Astrocyte of the cerebellum (primary cell): ENCODE measurements around the gene OR2V1.
"Not testable (repeated sequence)": the region's sequence is repeated elsewhere in the genome, so short reads cannot be mapped to it uniquely, and the experiment has no call there.

Experiments used
- DNase-seq: peaks from one replicate; pipeline ENCODE4 v3.0.0-alpha.2; 2011; ENCODE audit warnings: low read depth
- H3K4me3 ChIP-seq: 2 replicates; pipeline ENCODE4 v1.5.1; 2011; ENCODE audit warnings: mild to moderate bottlenecking, low read depth, low read length, moderate library complexity
- CTCF ChIP-seq: IDR thresholded peaks from 2 replicates; pipeline ENCODE4 v1.5.1; 2012; ENCODE audit warnings: low read length, low read depth, moderate library complexity, mild to moderate bottlenecking; ENCODE audit errors: missing control alignments
- in situ Hi-C: cut with HindIII; loops from 2 replicates; pipeline ENCODE4 v1.10.0; 2017; ENCODE audit warnings: low sequenced_read_pairs

The OR2V1 gene

GRCh38 chr5:181108578-181109165 lies 22.3 kb downstream of the OR2V1 start:
- no peak for TF ChIP-seq CTCF
- in situ Hi-C loops = no loop called here
- no peak for DNase-seq
- no peak overlapping the region for H3K4me3 ChIP-seq

- in situ Hi-C loops = no loop called here
- no peak for TF ChIP-seq CTCF
- no peak for DNase-seq
- no peak overlapping the region for H3K4me3 ChIP-seq
Observed at GRCh38 chr5:181107699-181108098, 23.3 kb downstream of the OR2V1 start.

DNA sequence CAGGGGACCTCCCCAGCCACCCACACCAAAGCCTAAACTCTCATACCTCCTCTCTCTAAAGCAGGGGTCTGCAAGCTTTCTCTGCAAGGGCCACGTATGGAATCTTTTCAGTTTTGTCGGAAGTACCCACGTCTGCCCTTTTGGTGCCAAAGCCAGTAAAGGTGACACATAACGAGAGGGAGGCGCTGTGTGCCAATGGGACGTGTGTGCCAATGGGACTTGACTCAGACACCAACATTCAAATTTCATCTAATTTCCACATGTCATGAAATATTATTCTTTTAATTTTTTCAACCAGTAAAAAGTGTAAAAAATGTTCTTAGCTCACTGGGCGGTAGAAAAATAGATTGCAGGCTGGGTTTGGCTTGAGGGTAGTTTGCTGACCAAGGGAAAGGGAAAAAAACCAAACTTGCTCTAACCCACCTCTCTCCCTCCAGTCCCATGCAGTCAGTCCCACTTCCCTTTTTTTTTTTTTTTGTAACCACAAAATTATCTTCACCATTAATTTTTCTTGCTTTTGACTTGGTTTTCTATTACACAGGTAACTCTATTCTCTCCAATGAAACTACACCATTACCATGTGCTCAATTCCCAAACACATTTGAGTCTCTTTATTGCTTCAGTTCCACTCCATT lies 25.5 kb downstream of the OR2V1 start:
- no peak for DNase-seq
- no peak overlapping the region for H3K4me3 ChIP-seq
- in situ Hi-C loops = no loop called here
- TF ChIP-seq CTCF = no peak

DNA sequence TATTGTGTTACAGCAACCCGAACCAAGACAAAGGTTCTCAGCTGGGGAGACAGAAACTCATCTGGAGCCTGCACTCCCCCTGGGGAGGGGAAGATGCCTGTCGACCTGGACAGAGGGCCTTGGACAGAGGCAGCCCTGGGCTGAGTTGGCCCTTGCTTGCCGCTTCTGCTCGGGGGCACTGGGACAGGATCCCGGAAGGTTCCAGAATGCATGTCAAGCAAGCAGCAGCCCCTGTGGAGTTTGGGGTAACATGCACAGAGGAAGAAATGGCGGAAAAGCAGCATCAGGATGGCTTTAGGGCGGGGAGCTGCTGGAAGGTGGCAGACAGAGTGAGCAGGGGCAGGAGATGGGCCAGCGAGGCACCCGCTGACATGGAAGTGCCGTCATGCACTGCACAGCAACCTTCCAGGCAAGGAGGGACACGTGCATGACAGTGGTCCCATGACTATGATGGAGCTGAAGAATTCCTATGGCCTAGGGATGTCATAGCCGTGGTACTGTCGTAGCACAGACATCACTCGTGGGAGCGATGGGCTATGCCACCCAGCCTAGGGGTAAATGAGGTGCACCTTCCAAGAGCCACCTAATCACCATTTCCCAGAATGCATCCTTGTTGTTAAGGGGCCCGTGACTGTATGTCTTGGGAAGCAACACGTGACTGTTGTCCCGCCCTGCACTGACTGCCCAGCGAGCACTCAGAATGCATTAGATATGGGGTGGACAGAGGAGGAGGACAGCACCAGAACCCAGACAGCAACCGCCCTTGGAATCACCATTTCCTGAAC lies 26.2 kb downstream of the OR2V1 start:
- H3K4me3 ChIP-seq, DNase-seq, in situ Hi-C loops: not testable (repeated sequence)

DNA sequence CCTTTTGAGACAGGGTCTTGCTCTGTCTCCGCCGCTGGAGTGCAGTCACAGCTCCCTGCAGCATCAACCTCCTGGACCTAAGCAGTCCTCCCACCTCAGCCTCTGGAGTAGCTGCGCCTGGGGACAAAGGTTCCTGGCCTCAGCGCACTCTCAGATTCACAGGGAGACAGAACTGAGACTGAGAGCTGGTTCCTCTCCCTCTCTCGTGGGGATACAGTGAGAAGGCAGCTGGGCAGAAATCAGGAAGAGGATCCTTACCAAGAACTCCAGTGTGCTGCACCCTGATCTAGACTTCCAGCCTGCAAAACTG lies 26.8 kb downstream of the OR2V1 start:
- DNase-seq, in situ Hi-C loops, H3K4me3 ChIP-seq: not testable (repeated sequence)

- DNase-seq, in situ Hi-C loops: not testable (repeated sequence)
Observed at GRCh38 chr5:181101930-181102674, 28.9 kb downstream of the OR2V1 start.

DNA sequence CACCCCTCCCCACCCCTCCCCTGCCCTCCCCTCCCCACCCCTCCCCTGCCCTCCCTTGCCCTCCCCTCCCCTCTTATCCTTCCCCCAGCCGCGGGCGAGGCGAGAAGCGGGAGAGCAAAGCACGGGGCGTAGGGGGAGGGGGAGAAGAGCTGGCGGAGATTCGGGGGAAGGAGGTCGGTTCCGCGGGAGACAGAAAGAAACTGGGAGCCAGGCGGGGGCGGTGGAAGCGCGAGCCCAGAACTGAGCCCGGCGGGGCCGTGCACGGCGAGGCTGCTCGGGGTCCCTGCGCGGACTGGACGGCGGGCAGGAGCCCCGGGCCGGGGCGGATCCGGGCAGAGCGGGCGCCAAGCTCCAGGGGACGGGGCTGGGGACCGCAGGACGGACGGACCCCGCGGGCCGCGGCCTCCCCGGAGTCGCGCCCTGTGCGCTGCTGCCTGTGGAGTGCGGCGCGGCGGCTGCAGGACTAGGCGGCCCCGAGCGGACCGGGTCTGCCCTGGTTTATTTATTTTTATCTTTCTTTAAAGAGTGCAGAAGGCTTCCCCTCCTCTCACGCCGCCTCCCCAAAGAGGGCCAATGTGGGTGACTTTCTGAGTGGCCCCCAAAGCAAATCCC lies 29.8 kb downstream of the OR2V1 start:
- in situ Hi-C loops = not testable (repeated sequence)

More at GRCh38 chr5:181101930-181102674, 28.9 kb downstream of the OR2V1 start:
- H3K4me3 ChIP-seq = not testable (repeated sequence)

DNA sequence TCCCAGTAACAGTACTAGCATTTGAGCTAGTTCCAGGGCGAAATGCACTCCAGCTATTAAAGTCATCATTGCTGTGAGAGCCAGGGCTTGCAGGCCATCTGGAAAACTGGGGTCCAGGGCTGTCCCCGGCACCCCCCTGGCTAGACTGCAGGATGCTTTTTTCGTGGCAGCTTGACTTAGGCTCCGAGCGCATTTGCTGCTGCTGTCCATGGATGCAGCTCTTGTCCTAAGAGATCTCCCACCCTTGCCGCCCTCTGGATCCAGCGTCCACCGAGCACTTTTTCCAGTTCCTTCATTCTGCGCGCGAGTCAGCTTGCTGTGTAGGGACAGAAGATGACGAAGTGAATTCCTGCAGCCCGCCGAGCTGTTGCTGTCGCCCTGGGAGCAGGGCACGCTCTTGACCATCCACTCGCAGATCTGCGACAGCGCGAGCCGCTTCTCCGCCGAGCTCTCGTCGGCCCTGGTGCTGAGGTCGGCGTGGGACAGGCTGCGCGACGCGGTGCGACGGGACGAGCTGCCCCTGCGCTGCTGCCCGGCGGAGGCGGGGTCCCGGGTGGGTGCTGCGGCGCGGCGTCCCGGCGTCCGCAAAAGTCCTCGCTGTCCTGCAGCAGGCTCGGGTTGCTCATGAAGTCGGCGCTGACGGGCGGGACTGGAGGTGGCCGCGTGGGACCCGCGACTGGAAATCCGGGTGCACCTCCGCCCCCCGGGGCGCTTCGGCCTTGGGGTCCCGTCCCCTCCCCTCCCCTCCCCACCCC lies 30.7 kb downstream of the OR2V1 start:
- TF ChIP-seq CTCF = no peak
- no peak for DNase-seq
- in situ Hi-C loops = no loop called here
- H3K4me3 ChIP-seq = no peak overlapping the region

More for the DNA sequence above, 29.8 kb downstream of the OR2V1 start:
- H3K4me3 ChIP-seq, DNase-seq: not testable (repeated sequence)
